ENCODE results near the gene HFM1. TPM values are rescaled to one million over a fixed set of nuclear protein-coding genes. Genes with fewer than 3 reads are reported as not detected.
"Not testable (repeated sequence)": the region's sequence is repeated elsewhere in the genome, so short reads cannot be mapped to it uniquely, and the experiment has no call there.

HFM1 gene
- total and polyA plus RNA-seq, 2 experiments from 2014 or later: 1.5 to 5.2 TPM

- H3K4me3 ChIP-seq: no peak overlapping the region
- no peak overlapping the region for H3K27ac ChIP-seq (ENCODE audit: low read depth)
- H3K36me3 Mint-ChIP-seq (ENCODE audit: low read depth): no peaks in the 10 kb centered on the region
- no peaks in the 10 kb centered on the region for H3K4me1 ChIP-seq (ENCODE audit: insufficient read depth)
- no peak overlapping the region for H3K4me2 ChIP-seq
- H3F3A ChIP-seq (replicated peaks; ENCODE audit: low read depth): no peaks in the 10 kb centered on the region
- H3K79me2 ChIP-seq (replicated peaks; ENCODE audit: insufficient read depth): no peaks in the 10 kb centered on the region
- no peak overlapping the region for H3K4me3 Mint-ChIP-seq
- H3K36me3 ChIP-seq (ENCODE audit: insufficient read depth): no peaks in the 10 kb centered on the region
- no peak for ATAC-seq
- TF ChIP-seq CREB1 (CRISPR knock-in tag; IDR thresholded peaks at IDR 0.05; ENCODE audit: low read depth): no peak
- no peak for TF ChIP-seq EZH2 (IDR thresholded peaks at IDR 0.05; ENCODE audit: low read depth, unreplicated experiment)
- TF ChIP-seq ZNF114 (CRISPR knock-in tag; IDR thresholded peaks at IDR 0.05): no peak
- no peak for TF ChIP-seq ZNF331 (CRISPR knock-in tag; IDR thresholded peaks at IDR 0.05; ENCODE audit: low read depth)
- no peak for TF ChIP-seq POLR2AphosphoS5 (IDR thresholded peaks at IDR 0.05; ENCODE audit: low read depth)
- TF ChIP-seq JUNB (IDR thresholded peaks at IDR 0.05; ENCODE audit: unreplicated experiment): no peak
- TF ChIP-seq STAT1 (IDR thresholded peaks at IDR 0.05; ENCODE audit: unreplicated experiment): no peak
- TF ChIP-seq NANOG (IDR thresholded peaks at IDR 0.05; ENCODE audit: borderline replicate concordance): no peak
- TF ChIP-seq ZNF462 (CRISPR knock-in tag; IDR thresholded peaks at IDR 0.05): no peak
- no peak for TF ChIP-seq REST (IDR thresholded peaks at IDR 0.05; ENCODE audit: unreplicated experiment)
- TF ChIP-seq ETS1 (IDR thresholded peaks at IDR 0.05): no peak
- no peak for TF ChIP-seq EZH2phosphoT487 (IDR thresholded peaks at IDR 0.05; ENCODE audit: unreplicated experiment)
- no peak overlapping the region for H2AFZ ChIP-seq
- no peaks in the 10 kb centered on the region for H3K4me1 Mint-ChIP-seq
- H3K9me2 ChIP-seq (ENCODE audit: insufficient read depth): no peaks in the 10 kb centered on the region; the same call in 1 of the 2 replicates
- no peaks in the 10 kb centered on the region for H4K20me1 ChIP-seq (replicated peaks; ENCODE audit: insufficient read depth)
- H3K27me3 ChIP-seq (ENCODE audit: insufficient read depth): no peaks in the 10 kb centered on the region
- no peaks in the 10 kb centered on the region for H3K27me3 Mint-ChIP-seq (ENCODE audit: insufficient read depth, low read depth, poor library complexity)
- H3K27ac Mint-ChIP-seq: no peak overlapping the region
- no peaks in the 10 kb centered on the region; the same call in 2 of the 3 replicates for H3K9me3 Mint-ChIP-seq
- no peak for DNase-seq (ENCODE audit: low spot score)
Measured at GRCh38 chr1:91450260-91450659, 45.6 kb upstream of the HFM1 start.

GRCh38 chr1:91447782-91448181 lies 43.1 kb upstream of the HFM1 start:
- H3K4me1 Mint-ChIP-seq; H3K4me1 ChIP-seq (ENCODE audit: insufficient read depth); ATAC-seq; H3K27ac Mint-ChIP-seq; H4K20me1 ChIP-seq (replicated peaks; ENCODE audit: insufficient read depth); H3K4me3 Mint-ChIP-seq; H3K36me3 ChIP-seq (ENCODE audit: insufficient read depth); DNase-seq (ENCODE audit: low spot score); H3K4me3 ChIP-seq; H3K9me2 ChIP-seq (ENCODE audit: insufficient read depth); H3F3A ChIP-seq (replicated peaks; ENCODE audit: low read depth); H3K27me3 ChIP-seq (ENCODE audit: insufficient read depth); H3K36me3 Mint-ChIP-seq (ENCODE audit: low read depth); H3K79me2 ChIP-seq (replicated peaks; ENCODE audit: insufficient read depth); H3K4me2 ChIP-seq; H3K27me3 Mint-ChIP-seq (ENCODE audit: insufficient read depth, low read depth, poor library complexity); H3K27ac ChIP-seq (ENCODE audit: low read depth); H2AFZ ChIP-seq: not testable (repeated sequence)
- peaks cover 13% of the 10 kb centered on the region for H3K9me3 Mint-ChIP-seq

Measured in GM23338 (cell line).